22Rv1 (cell line): ENCODE data around the gene DRAXIN.

Experiments
- CTCF ChIP-seq: fragments of 450-650 bp; IDR thresholded peaks from 2 replicates; pipeline ENCODE4 v1.5.1; 2017; ENCODE audit warnings: mild to moderate bottlenecking
- ZFX ChIP-seq: fragments of 450-650 bp; IDR thresholded peaks from 2 replicates; pipeline ENCODE4 v1.6.1; 2017; ENCODE audit warnings: antibody characterized with exemption, borderline replicate concordance

- TF ChIP-seq CTCF (no peak), ZFX (no peak)
Measured at GRCh38 chr1:11701981-11702803, 10.7 kb downstream of the DRAXIN start.
